Measurements from ENCODE around the gene RALGPS1.
A peak's percentile ranks its signal among the peaks of the same experiment; 100 is the strongest.

The RALGPS1 gene

DNA sequence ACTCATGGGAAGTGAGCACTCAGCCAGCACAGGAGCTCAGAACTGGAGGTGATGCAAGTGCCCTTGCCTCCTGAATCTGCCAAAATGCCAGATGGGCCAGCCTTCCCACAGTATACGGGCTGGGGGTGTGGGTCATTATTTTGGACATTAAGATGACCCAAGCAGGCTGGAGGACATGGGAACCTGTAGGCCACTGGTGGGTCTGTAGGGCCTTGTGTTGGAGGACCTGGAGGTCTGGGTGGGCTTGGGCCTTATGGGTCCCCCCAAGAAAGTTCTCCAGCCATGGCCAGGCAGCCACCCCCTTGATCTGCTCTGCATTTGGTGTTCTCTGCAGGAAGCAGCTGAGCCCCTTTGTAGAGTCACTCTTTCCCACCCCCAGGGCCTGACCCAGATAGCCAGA lies 278.9 kb downstream of the RALGPS1 start:
- no peak for DNase-seq

DNA sequence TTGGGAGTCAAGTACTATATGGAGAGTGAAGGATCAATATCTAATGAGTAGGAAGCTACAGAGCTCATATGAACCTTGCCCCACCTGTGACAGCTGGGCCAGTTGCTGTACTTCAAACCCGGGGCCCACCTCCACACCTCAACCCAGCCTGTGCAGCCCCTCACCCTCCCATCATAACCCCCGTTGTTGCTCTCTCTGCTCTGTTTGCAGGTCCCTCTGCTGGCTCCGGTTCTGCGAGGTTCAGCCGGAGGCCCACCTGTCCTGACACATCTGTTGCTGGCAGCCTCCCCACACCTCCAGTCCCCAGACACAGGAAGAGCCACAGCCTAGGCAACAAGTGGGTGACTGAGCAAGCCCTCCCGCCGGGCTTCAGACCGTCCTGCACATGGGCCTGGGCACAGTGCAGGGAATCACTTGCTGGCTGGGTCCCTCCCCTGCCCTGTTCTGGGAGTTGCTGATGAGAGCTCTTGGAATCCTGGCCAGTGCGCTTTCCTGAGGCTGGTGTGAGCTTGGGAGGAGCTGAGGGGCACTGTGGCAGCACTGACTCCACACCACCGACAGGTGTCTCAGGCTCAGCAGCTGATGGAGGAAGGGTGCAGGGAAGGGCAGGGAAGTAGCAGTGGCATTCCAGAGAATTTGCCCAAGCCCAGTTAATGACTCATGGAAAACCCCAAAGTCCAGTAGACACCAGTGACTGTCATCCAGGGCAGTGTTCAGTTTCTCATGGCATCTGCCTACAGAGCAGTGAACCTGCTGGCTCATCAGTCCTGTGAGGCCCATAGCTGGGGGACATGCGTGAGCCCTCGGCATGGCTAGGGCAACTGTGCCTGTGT lies 280.5 kb downstream of the RALGPS1 start:
- no peak for DNase-seq

DNA sequence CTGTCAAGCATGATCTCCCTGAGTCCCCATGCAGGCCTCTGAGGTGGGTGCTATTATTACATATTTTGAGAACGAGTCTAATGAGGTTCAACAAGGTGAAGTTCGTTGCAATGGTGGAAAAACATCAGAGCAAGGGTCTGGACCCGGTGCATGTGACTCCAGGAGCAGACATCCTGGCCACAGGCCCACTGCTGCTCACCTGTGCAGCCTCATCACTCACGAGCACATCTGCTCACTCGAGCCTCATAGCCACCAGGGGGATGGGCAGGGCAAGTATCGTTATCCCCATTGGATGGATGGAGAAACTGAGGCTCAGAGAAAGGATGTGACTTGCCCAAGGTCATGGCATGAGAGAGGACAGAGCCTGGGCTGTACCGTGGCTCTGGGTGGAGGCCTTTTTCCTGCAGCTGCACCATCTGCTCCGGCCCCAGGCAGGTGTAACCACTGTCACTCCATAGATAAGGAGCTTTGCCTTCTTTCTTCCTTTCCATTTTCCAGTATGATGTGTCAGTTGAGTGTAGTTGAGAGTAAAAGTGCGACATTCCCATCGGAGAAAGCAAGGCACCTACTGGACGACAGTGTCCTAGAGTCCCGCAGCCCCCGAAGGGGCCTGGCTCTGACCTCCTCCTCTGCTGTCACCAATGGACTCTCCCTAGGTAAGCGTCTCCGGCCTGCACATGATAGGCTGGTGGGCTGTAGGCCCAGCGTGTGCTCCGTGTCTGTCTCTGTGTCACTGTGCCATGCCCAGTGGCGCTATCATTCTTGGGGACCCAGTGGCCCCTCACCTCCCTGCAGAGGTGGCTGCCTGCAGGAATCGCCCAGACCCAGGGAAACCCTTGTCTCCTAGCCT lies 281.6 kb downstream of the RALGPS1 start:
- no peak for DNase-seq

DNA sequence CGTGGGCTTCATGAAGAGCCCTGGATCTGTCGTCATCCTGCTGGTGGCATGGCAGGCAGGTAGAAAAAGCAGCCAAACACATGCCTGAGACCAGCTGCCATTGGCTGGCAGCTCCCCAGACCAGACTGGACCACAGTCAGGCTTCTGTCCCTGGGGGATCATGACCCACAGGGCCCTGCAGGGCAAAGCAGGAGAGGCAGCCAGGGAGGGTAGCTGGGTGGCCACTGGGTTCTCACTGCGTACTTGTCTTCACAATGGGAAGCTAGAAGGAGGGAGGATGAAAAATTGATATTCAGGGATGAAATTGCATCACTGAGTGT lies 282.2 kb downstream of the RALGPS1 start:
- no peak for DNase-seq

DNA sequence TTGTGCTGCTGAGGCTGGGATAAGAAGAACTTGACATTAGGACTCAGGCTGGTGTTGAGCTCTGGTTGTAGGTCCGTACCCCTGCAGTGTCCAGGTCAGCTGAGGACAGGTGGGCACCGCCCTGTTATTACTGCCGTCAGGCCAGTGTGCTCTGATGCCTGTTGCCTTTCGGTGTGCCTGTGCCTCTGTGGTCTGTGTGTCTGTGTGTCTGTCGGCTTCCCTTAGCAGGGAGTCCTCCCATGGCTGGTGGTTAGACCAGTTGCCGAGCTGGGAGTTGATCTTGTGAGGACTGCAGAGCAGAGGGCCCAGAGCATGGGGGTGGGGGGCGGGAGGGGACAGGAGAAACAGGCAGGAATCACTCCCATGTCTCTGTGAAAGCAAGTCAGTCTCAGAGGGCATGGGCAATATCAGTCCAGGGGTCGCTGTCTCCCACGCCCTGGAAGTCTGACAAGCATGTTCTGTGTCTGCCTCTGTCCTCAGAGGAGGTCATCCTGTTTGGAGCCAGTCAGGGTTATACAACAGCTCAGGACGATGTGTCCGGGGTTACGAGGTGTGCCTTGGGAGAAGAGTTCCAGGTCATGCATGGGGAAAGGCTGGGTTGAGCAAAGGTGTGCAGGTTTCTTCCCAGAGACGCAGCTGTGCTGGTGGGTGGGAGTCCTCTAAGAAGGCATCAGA lies 282.7 kb downstream of the RALGPS1 start:
- DNase-seq: no peak

DNA sequence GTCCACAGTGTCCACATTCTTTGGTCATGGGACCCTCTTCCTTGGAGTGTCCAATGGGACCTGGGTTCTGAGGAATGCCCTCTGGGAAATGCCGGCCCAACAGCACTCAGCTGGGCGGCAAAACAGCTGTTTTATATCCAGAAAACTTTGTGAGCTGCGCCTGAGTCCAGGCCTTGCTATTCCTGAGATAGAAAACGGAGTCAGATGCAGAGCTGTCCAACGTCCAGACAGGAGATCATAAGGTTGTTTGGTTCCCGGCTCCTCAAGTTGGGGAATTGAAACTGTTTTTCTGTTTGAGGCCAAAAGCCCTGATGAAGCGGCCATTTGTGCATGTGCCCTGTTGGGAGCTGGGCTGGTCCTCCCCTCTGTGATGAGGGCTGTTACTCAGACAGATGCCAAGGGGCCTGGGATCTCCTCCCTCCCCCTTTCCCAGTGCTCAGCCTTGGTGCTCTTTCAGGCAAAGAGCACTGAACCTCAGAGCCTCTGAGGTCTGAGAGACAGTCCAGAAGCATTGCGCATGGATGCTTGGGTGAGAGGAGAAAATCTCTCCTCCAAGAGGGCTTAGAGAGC lies 283.4 kb downstream of the RALGPS1 start:
- no peak for DNase-seq

DNA sequence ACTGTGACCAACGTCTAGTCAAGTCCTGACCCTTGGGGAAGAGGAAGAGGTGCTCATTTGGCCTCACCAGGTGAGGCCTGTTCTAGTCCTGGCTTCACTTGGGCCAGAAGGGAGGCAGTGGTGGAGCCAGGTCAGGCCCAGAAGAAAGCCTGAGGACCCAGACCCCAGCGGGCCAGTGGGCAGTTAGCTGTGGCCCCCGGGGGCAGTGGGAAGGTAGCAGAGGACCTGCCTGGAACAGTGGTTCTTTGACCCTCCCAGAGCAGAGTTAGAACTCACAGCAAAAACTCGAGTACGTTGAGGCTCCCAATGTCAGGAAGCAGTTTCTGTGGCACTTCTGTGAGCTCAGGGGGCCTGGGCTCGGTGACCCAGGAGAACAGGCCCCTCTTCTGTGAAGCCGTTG lies 284.0 kb downstream of the RALGPS1 start:
- no peak for DNase-seq

DNA sequence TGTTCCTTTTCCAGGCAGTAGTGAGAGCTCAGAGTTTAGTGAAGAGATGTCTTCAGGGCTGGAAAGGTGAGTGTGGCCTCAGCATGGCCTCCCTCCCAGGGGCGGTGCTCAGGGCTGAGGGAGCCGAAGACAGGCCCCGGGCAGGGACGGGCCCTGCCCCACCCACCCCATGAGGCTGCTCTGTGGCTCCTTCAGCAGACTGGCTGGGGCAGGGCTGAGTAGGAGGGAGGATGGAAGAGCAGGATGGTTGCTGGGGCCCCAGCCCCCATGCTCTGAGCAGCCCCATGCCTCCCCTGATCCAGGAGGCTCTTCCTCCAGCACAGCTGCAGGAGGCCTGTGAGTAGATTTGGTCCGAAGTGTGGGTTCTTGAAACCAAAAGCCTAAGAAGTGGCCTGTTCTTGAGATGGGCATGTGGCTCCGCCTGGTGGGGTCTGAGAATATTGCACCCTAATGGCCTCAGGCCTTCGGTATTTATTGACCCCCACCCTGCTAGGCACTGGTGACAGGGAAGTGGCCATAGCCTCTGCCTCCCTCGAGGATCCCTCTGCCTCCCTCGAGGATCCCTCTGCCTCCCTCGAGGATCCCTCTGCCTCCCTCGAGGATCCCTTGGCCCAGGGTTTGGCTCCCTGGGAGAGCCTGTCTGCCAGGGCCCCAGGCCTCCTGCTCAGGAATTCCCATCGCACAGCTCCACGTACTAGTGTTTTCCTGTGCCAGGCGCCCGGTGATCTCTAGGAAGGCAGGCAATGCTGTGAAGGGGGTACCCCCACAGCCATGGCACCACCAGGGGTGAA lies 284.6 kb downstream of the RALGPS1 start:
- peak; percentile 57 for DNase-seq

DNA sequence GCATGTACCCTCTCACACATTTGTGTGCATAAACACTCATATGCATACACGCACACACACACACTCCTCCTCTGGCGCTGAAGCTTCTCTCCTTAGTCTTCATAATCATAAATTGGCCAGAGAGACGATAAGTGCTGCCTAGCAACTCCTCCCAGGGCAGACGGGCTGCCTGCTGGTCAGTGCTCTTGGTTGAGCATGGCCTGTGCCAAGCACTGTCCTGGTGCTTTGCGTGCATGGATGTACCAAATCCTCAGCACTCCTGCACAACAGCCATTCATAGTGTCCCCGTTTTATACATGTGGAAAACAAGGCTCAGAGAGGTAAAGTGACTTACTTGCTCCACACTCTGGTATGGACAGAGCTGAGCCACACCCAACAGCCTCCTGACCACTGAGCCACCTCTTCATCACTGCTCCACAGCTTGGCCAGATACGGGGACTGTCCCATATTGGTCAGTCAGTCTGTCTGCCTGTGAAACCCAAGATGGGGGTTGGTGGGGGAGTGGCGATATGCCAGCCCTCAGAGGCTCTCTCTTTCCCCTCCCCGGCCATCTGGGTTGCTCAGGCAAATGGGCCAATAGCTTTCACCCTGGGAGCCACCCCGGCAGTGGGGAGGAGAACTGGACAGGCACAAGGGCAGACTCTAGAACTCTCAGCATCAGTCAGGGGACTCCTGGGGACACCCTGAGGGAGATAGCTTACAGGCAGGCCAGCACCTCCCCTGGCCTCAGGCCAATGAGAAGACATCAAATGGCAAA lies 285.7 kb downstream of the RALGPS1 start:
- DNase-seq: no peak

DNA sequence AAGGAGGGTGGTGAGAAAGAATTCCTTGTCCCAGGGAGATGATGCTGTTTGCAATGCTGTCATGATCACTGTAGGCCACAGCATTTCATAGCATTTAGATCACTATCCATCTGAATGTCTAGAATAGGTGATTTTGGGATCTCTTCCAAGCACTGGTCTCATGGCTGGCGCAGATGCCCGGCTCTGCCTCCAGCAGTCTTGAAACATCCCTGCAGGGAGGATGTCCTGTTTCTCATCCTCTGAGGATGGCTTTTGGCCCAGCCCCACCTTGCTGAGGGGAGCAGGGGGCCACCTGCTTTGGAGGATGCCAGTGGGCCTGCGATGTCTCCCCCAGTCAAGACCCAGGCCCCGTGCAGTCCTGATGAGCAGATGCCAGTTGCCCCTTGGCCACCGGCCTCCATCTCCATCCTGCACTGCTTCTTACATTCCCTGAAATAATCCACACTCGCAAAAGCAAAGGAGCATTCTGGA lies 286.5 kb downstream of the RALGPS1 start:
- DNase-seq: no peak

DNA sequence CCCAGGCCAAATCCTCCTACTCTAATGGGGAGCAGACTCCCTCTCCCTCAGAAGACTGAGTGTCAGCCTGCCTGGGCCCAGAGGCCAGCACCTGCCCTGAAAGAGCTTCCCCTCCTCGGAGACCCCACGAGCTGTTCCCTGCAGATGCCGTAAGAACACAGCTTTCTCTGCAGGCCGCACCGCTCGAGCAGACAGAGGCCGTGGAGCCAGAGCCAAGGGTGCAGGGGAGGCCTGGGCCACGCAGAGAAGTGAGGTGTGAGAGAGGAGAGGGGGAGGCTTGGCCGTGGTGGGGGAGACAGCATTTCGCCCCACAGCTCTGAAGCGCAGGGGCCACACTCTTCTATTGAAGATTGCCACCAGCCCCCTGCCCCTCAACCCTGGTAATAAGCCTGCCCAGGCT lies 287.1 kb downstream of the RALGPS1 start:
- no peak for DNase-seq

DNA sequence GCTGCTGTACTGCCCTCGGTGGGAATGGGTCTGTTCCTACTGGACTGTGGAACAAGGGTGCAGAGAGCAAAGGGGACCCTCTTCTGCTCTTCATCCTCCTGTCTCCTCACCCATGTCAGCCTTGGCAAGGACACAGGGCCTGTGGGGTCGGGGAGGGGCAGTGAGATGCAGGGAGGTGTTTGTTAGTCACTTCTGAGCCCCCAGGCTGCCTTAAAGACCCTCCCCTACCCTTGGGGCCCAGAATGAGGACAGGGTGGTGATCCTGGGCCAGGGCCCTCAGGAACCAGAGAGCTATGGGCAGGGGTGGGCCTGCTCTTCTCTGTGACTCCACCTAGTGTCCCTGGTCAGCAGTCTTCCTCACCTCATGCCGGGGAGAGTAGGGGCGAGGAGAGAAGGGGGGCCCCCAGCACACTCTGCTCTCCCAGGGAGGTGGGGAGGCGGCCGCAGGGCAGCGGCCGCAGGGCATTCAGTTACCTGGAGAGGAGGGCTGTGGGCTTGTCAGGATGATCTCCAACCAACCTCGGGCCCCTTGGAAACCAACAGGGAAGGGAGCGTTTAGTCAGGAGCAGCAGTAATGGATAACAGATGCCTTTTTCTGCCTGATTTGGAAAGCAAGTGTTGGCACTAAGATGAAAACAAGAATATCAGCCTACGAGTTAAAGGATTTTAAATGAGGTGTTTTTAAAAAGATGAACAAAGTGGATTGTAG lies 288.0 kb downstream of the RALGPS1 start:
- DNase-seq: no peak

DNA sequence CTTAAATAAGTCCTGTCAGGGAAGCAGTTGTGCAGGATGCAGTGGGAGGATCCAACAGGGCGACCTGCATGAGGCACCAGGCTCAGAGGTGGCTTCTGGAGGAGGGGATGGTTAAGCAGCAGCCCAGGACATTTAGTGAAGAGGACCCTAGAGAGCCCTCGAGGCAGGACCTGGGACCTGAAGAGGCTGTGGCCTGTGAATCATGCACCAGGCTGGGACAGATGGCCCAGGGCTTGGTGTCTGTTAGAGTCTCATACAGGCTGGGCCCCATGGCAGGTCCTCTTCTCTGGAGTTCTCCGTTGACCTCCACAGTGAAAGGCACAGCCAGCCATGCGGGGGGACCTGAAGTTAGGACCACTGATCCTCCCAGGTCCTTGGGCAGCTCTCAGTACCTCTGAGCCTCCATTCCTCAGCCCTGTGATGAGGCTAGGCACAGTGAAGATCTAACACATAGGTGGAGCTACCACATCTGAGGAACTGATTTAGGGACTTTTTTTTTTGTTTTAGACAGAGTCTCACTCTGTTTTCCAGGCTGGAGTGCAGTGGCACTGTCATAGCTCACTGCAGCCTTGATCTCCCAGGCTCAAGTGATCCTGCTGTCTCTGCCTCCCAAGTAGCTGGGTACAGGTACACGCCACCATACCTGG lies 289.2 kb downstream of the RALGPS1 start:
- no peak for DNase-seq

DNA sequence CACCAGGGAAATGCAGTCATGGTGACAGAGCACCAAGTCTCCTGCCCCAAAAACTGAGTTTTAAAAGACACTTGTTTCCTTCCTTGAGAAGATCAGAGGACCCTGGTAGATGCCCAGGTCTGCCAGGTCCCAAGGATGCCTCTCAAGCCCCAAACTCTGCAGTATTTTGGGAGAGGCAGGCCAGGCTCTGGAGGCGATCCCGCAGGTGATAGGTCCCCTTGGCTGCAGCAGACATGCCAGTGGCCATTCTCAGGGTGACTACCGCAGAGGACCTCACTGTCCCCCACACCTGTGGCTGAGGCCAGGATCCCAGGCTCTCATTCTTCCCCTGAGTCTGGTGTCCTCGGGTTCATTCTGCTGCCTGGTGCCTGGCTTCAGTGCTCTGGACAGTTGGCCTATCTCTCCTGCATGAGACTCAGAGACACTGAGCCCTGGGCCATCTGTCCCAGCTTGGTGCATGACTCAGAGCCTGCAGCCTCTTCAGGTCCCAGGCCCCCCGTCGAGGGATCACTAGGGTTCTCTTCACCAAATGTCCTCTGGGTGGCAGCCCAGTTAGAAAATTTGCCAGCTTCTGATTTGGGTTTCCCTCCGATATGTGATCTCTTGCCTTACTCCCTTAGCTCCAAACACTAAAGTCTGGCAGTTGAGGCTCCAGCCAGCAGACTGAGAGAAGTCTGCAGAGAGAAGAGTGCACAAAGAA lies 290.3 kb downstream of the RALGPS1 start:
- DNase-seq: no peak

DNA sequence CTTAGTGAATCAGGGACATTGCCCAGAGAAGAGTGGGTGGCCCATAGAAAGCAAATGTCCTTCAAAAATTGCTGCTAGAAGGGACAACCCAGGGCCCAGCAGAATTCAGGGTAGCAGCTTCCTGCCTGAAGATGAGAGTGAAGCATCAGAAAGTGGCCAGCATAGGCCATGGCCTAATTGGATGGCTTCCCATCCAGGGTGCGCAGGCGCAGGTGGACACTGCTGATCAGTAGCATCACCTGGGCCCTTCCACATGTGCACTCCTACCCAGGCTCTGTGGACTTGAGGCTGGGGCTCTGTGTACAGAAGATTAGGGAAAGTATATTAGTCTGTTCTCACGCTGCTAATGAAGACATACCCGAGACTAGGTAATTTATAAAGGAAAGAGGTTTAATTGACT lies 291.4 kb downstream of the RALGPS1 start:
- no peak for DNase-seq

DNA sequence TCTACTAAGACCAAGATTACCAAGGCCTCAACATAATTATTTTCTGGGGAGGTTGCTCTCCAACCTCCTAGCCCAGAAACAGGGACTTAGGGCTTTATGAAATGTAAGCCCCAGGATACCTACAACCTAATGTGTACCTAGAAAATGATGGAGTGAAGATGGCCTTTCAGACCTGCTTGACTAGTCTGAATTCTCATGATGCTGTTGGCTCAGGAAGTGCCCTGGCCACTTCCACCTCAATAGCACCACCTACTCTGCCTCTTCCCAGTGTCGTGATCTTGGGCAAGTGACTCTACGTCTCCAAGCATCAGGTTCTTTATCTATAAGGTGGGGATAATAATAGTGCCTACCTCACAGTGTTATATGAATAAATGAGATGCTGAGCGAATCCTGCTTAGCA lies 292.1 kb downstream of the RALGPS1 start:
- DNase-seq: no peak

DNA sequence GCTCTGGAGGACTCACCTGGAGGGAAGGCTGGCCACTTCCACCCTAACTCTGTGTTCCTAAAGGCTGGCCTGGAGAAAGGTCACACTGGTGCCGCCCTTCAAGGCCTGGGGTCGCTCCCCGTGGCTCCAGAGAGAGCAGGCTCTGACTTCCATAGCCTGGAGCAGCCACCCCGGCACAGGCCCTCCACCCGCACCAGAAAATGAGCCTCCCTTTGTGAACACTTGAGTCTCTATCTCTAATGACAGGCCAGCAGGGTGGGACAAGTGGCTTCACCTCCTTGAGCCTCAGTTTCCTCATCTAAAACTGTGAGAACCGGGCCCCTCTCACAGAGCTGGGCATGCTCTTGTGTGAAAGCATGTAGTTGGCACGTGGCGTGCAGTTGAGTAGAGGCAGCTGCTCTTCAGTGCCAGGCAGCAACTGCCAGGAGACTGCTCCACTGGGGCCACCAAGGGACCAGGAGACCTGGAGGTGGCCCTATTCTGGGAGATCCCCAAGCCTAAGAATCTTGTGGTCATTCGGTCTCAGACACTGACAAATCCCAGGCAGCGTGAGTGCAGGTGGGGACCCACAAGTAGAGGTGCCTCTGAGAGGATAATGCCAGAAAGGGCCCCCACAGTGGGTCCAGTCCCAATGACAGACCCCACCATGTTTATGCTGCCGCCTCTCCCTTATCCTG lies 293.3 kb downstream of the RALGPS1 start:
- DNase-seq: no peak

DNA sequence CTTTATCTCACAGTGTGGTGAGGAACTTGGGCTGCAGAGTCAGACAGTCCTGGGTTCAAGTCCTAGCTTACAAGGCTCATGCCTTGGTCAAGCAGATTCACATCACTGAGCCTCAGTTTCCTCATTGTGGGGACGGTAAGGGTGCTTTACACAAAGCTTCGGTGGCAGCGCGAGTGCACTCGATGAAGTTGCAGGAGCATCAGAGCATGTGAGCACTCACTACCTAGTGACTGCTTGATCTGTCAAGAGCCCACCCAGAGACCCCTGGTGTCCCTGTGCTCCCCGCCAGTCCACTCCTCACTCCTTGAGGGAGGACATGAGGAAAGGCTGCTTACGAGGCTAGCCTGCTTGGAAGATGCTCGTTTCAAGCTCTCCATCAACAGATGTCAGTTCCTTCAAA lies 293.8 kb downstream of the RALGPS1 start:
- no peak for DNase-seq

DNA sequence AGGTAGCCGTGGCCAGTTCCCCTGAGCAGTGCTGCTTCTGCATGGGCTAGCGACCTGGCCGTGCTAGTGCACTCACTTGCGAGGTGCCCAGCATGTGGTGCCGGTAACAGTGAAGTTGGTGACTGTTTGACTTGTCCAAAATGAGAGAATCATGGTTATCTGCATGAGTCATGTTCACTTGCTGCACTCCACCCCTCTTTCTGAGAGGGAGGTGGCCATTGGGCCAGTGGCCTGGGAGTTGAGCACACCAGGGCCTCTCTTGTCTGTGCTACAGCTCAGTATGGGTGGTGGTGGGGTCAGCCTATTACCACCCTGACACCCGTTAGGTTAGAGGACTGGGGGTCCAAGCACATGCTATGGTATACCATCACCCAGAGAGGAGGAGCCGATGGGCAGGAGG lies 294.6 kb downstream of the RALGPS1 start:
- DNase-seq: no peak

Measured in right kidney (tissue), 1 donor.